Gastrocnemius medialis (tissue), 4 donors: Measurements from ENCODE around the gene PLEKHB2. TPM values are rescaled to one million over a fixed set of nuclear protein-coding genes. Genes with fewer than 3 reads are reported as not detected.

Source experiments
- ATAC-seq, 2 donors: fragments of 150-250 bp; one replicate each; pipeline ENCODE4 v1.9.1; 2016
- DNase-seq, 2 donors: peaks; one replicate each; pipeline ENCODE4 v3.0.0-alpha.2; 2019
- H3K27ac ChIP-seq, 4 donors: fragments of 200-600 bp; sonication (generic); 1 replicate in 1 of 4; 2 replicates in 3 of 4; pipeline ENCODE4 v1.5.1; 2016 to 2018; ENCODE audit warnings: mild to moderate bottlenecking in 2 of 4, moderate library complexity in 1 of 4
- H3K27me3 ChIP-seq, 3 donors: fragments of 200-600 bp; sonication (generic) in 2 of 3; 1 replicate in 1 of 3; 2 replicates in 2 of 3; pipeline versions ENCODE4 v1.5.1 to v1.6.0; 2016 to 2019; ENCODE audit warnings: mild to moderate bottlenecking in 1 of 3, moderate library complexity in 1 of 3
- H3K36me3 ChIP-seq, 2 donors: fragments of 200-600 bp; sonication (generic) in 1 of 2; one replicate each; pipeline ENCODE4 v1.5.1; 2017 to 2018
- H3K4me1 ChIP-seq, 2 donors: fragments of 200-600 bp; sonication (generic) in 1 of 2; one replicate each; pipeline ENCODE4 v1.5.1; 2016 to 2017; ENCODE audit warnings: mild to moderate bottlenecking in 2 of 2
- H3K4me3 ChIP-seq, 4 donors: fragments of 200-600 bp; sonication (generic) in 3 of 4; 1 replicate in 1 of 4; 2 replicates in 3 of 4; pipeline ENCODE4 v1.5.1; 2016 to 2019; ENCODE audit warnings: mild to moderate bottlenecking in 2 of 4
- H3K9me3 ChIP-seq, 3 donors: fragments of 200-600 bp; sonication (generic) in 2 of 3; 1 replicate in 1 of 3; 2 replicates in 2 of 3; pipeline ENCODE4 v1.5.1; 2016 to 2019
- POLR2A ChIP-seq, 2 donors: fragments of 450-650 bp; IDR thresholded peaks; one replicate each; pipeline ENCODE4 v1.6.1; 2017; ENCODE audit warnings: antibody characterized with exemption in 2 of 2, mild to moderate bottlenecking in 2 of 2, moderate library complexity in 2 of 2
- in situ Hi-C, 4 donors: fragments of 200-750 bp; cut with MboI; loops; one replicate each; pipeline versions ENCODE4 v1.15.0 to v1.8.0; 2017; ENCODE audit warnings: low sequenced_read_pairs in 4 of 4
- intact Hi-C: fragments of 100-400 bp; cut with DNase I; formaldehyde crosslinking; loops from one replicate; pipeline ENCODE4 v1.15.1; 2023; ENCODE audit warnings: low total_unique reads
- total RNA-seq, 4 donors: library from RNA; depleted of rRNA; stranded (reverse); fragments of >200 nt; gene quantifications; one replicate each; pipeline versions ENCODE4 v1.1.0 to v1.2.3, GENCODE V29; 2016
- TF ChIP-seq, protein P1 (sequence below), 5 experiments: fragments of 450-650 bp in 3 of 5; fragments of 200-600 bp in 2 of 5; sonication (generic) in 2 of 5; IDR thresholded peaks in 4 of 5; conservative IDR thresholded peaks in 1 of 5; 1 replicate in 4 of 5; 2 replicates in 1 of 5; pipeline ENCODE4 v1.5.1; 2016 to 2019; ENCODE audit warnings: antibody characterized with exemption in 5 of 5, mild to moderate bottlenecking in 3 of 5, moderate library complexity in 3 of 5

Gene PLEKHB2
- total RNA-seq, 4 donors from 2014 or later, result 24.0 to 105 (median 68.3) TPM

DNA sequence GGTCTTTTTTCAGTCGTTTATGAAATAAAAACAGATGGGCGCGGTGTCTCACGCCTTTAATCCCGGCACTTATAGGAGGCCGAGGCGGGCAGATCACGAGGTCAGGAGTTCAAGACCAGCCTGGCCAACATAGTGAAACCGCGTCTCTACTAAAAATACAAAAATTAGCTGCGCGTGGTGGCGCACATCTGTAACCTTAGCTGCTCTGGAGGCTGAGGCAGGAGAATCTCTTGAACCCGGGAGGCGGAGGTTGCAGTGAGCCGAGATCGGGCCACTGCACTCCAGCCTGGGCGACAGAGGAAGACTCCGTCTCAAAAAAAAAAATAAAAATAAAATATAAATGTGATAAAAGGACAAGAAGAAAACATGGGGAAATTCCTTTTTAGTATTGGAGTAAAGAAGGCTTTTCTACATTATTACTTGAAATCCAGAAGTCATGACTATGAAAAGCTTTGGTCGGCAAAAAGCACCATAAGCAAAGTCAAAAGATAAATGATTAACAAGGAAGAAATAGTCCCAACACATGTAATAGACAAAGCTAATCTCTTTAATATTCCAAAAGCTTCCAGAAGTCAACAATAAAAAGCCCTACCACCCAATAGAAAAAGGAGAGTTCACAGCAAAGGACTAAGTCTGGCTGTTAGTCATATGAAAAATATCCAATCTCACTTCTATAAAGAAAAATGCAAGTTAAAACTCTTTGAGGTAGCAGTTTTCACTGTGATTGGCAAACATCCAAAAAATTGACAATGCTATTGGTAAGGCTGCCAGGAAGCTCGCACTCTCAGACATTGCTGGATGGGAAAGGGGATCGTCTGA lies 10.5 kb upstream of the PLEKHB2 start:
- TF ChIP-seq, protein P1, sequence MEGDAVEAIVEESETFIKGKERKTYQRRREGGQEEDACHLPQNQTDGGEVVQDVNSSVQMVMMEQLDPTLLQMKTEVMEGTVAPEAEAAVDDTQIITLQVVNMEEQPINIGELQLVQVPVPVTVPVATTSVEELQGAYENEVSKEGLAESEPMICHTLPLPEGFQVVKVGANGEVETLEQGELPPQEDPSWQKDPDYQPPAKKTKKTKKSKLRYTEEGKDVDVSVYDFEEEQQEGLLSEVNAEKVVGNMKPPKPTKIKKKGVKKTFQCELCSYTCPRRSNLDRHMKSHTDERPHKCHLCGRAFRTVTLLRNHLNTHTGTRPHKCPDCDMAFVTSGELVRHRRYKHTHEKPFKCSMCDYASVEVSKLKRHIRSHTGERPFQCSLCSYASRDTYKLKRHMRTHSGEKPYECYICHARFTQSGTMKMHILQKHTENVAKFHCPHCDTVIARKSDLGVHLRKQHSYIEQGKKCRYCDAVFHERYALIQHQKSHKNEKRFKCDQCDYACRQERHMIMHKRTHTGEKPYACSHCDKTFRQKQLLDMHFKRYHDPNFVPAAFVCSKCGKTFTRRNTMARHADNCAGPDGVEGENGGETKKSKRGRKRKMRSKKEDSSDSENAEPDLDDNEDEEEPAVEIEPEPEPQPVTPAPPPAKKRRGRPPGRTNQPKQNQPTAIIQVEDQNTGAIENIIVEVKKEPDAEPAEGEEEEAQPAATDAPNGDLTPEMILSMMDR (IDR thresholded peaks at IDR 0.05 in 4 of 5, conservative IDR thresholded peaks at IDR 0.05 in 1 of 5), result no peak
- no peak for TF ChIP-seq POLR2A (IDR thresholded peaks at IDR 0.05)
- intact Hi-C loops, result loop anchor here (5.0 kb wide), 1 partner anchor 752 kb away; the partner anchor contains the start of gene IMP4
- Histone ChIP-seq H3K9me3 (no peaks in the 10 kb centered on the region), H3K4me1 (peaks cover 9 to 17% of the 10 kb centered on the region in 2 donors), H3K4me3 (peak overlapping the region in 2 of 4 donors; percentile 77), H3K36me3 (no peaks in the 10 kb centered on the region), H3K27me3 (no peaks in the 10 kb centered on the region), H3K27ac (peak overlapping the region; percentile 82 to 95 (median 88))
- no peak for ATAC-seq
- in situ Hi-C loops, result loop anchor here in 1 of 4 donors (25.0 kb wide), 1 partner anchor 732 kb away; the partner anchor contains the start of gene PTPN18
- no peak for DNase-seq

DNA sequence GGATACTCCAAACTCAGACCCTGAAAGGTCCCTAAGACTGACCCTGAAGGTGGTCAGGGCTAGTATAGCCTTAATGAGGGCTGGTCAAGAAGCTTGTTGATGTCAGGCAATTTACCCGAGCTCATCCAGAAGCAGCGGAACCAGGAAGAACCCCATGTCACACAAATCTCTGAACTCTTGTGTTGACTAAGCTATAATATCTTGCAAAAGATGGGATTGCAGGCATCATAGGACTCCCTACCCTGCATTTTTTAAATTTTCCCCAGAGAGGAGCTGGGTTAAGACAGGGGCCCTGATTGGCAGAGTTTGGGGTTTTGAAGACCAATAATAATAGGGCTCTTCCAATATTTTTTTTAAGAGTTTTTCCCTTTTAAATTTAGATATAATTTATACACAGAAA lies 2.0 kb upstream of the PLEKHB2 start:
- H3K27ac ChIP-seq, result peak overlapping the region; percentile 9 to 99 (median 96)
- no peak overlapping the region for H3K4me3 ChIP-seq
- H3K4me1 ChIP-seq, result peaks cover 21 to 25% of the 10 kb centered on the region in 2 donors
- DNase-seq (no peak), ATAC-seq (no peak)
- intact Hi-C loops (loop anchor here (10.0 kb wide), 1 partner anchor 392 kb away; the partner anchor contains the start of gene MZT2A), in situ Hi-C loops (no loop called here)
- H3K27me3 ChIP-seq, result no peaks in the 10 kb centered on the region
- TF ChIP-seq, protein P1 (IDR thresholded peaks at IDR 0.05 in 4 of 5, conservative IDR thresholded peaks at IDR 0.05 in 1 of 5), result no peak
- TF ChIP-seq POLR2A (IDR thresholded peaks at IDR 0.05), result no peak
- H3K36me3 ChIP-seq, result no peaks in the 10 kb centered on the region
- no peaks in the 10 kb centered on the region for H3K9me3 ChIP-seq

DNA sequence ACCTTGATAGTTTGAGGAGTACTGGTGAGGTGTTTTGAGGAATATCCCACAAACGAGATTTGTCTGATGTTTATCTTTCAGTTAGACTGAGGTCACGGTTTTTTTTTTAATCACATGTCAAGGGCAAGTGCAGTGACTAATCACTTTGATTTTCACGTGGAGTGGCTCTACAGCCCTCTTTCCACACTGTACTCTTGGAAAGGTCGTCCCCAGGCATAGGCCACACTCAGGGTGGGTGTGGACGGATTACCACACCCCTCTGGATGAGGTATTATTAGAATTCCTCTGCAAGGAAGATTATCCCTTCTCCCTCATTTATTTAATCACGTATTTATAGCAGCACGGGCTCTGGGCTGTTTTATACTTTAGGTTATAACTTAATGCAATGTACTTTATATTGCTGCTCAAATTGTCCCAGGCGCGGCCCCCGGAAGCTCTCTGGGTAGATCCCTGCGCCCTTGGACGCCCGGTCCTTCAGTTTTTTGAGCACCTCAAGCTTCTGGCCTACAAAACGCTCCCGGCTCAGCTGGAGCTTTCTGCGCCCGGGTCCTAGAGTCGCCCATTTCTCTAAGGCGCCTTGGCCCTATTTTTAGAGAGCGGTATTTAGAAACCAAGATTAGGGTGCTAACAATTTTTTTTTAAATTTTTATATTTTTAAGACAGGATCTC lies 515 bp upstream of the PLEKHB2 start:
- Histone ChIP-seq H3K4me1 (peaks cover 21 to 29% of the 10 kb centered on the region in 2 donors), H3K9me3 (no peaks in the 10 kb centered on the region), H3K27ac (peak overlapping the region; percentile 95 to 99 (median 96)), H3K36me3 (no peaks in the 10 kb centered on the region), H3K4me3 (peak overlapping the region; percentile 81 to 98 (median 94)), H3K27me3 (no peaks in the 10 kb centered on the region)
- TF ChIP-seq, protein P1 (IDR thresholded peaks at IDR 0.05 in 4 of 5, conservative IDR thresholded peaks at IDR 0.05 in 1 of 5), result no peak
- no peak for TF ChIP-seq POLR2A (IDR thresholded peaks at IDR 0.05)
- ATAC-seq (peak; percentile 86 to 90), DNase-seq (peak; percentile 74 to 87)
- intact Hi-C loops, result loop anchor here (1.0 to 10.0 kb wide), 3 partner anchors 11 to 390 kb away; partner anchors contain the start of genes FAM168B and MZT2A
- in situ Hi-C loops, result no loop called here

DNA sequence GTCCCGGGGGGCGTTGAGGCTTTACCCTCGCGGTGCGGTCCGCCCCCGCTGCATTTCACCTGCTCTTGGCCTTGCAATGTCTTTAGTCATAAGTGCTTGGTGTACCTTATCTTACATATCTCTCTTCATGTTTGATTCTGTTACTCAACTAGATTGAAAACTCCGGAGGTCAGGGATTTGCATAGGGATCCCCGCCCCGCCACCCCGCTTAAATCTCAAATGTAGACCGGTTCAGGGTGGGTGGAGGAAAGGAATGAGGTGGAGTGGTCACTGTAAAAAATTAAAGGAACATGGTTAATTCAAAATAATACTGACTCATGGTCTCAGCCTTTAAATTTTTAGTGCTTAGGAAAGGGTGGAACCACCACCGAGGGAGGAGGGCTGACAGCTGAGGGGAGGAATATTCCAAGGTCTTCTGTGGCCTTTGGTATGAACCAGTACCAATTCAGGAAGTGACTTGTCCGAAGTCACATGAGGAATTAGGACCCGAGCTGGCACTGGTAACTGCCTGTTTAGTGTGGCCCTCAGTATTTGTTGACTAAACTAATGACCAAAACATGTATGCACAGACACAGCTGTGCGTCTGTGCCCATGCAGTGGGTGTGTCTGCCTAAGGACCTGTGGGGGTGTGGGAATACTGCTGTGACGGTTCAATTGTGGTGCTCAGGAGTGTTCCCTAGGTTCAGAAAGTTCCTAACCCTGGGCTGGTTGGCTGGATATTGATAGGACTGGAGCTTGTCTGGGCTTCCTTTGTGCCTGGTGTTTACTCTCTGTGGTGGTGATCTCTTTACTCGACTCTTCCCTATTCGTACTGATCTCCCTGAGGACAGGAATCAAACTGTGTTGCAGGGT lies 1.0 kb downstream of the PLEKHB2 start:
- H3K36me3 ChIP-seq, result no peaks in the 10 kb centered on the region
- peaks cover 21 to 29% of the 10 kb centered on the region in 2 donors for H3K4me1 ChIP-seq
- in situ Hi-C loops (no loop called here), intact Hi-C loops (loop anchor here (2.0 to 10.0 kb wide), 2 partner anchors 17 to 389 kb away; partner anchors contain the start of gene MZT2A)
- peak; percentile 15 to 48 for ATAC-seq
- peak; percentile 47 to 57 for DNase-seq
- peak overlapping the region; percentile 81 to 98 (median 94) for H3K4me3 ChIP-seq
- no peaks in the 10 kb centered on the region for H3K9me3 ChIP-seq
- TF ChIP-seq, protein P1 (IDR thresholded peaks at IDR 0.05 in 4 of 5, conservative IDR thresholded peaks at IDR 0.05 in 1 of 5), result no peak
- peak; percentile 27 for TF ChIP-seq POLR2A (IDR thresholded peaks at IDR 0.05)
- peak overlapping the region; percentile 95 to 99 (median 96) for H3K27ac ChIP-seq
- no peaks in the 10 kb centered on the region for H3K27me3 ChIP-seq
